Spleen (tissue), 11 donors: ENCODE results near the gene WASL. TPM values are rescaled to one million over a fixed set of nuclear protein-coding genes. Genes with fewer than 3 reads are reported as not detected.

Experiments
- DNase-seq: peaks from one replicate; pipeline ENCODE4 v3.0.0-alpha.2; 2020
- H3K27ac ChIP-seq, 8 donors: fragments of 200-600 bp; sonication (generic) in 7 of 8; 1 replicate in 4 of 8; 2 replicates in 4 of 8; pipeline versions ENCODE4 v1.5.0 to v1.8.0; 2016 to 2021; ENCODE audit warnings: inconsistent platforms in 4 of 8, mild to moderate bottlenecking in 4 of 8, moderate library complexity in 1 of 8
- H3K27me3 ChIP-seq, 7 donors: fragments of 200-600 bp; sonication (generic) in 6 of 7; replicated peaks in 1 of 7; 1 replicate in 4 of 7; 2 replicates in 3 of 7; pipeline versions ENCODE4 v1.5.0 to v1.8.0; 2016 to 2021; ENCODE audit warnings: inconsistent platforms in 3 of 7, mild to moderate bottlenecking in 1 of 7
- H3K36me3 ChIP-seq, 6 donors: fragments of 200-600 bp; sonication (generic) in 5 of 6; 1 replicate in 4 of 6; 2 replicates in 2 of 6; pipeline versions ENCODE4 v1.5.0 to v1.8.0; 2016 to 2021; ENCODE audit warnings: inconsistent platforms in 2 of 6
- H3K4me1 ChIP-seq, 6 donors: fragments of 200-600 bp; sonication (generic) in 5 of 6; 1 replicate in 3 of 6; 2 replicates in 3 of 6; pipeline versions ENCODE4 v1.5.0 to v1.8.0; 2016 to 2021; ENCODE audit warnings: inconsistent platforms in 3 of 6
- H3K4me3 ChIP-seq, 8 donors: fragments of 200-600 bp; sonication (generic) in 7 of 8; 1 replicate in 4 of 8; 2 replicates in 4 of 8; pipeline versions ENCODE4 v1.5.0 to v1.8.0; 2016 to 2021; ENCODE audit warnings: inconsistent platforms in 4 of 8, mild to moderate bottlenecking in 4 of 8, moderate library complexity in 2 of 8
- H3K9me3 ChIP-seq, 8 donors: fragments of 200-600 bp; sonication (generic) in 7 of 8; 1 replicate in 4 of 8; 2 replicates in 4 of 8; pipeline versions ENCODE4 v1.5.0 to v1.8.0; 2016 to 2021; ENCODE audit warnings: inconsistent platforms in 4 of 8
- POLR2A ChIP-seq, 3 donors: fragments of 450-650 bp; IDR thresholded peaks; one replicate each; pipeline ENCODE4 v1.5.1; 2017; ENCODE audit warnings: antibody characterized with exemption in 3 of 3, mild to moderate bottlenecking in 1 of 3
- POLR2AphosphoS5 ChIP-seq, 3 donors: sonication (generic); formaldehyde crosslinking; IDR thresholded peaks; one replicate each; pipeline ENCODE4 v1.5.1; 2017; ENCODE audit warnings: antibody characterized with exemption in 3 of 3
- WGBS, 5 donors: extraction: QIAGEN DNeasy Blood & Tissue Kit in 3 of 5; methylation state at CpG; one replicate each; pipeline versions ENCODE4 v1.1.5 to v1.1.7; 2013 to 2018; 5-methylcytosine and 5-hydroxymethylcytosine counted together
- intact Hi-C: fragments of 100-400 bp; cut with DNase I; formaldehyde crosslinking; loops from one replicate; pipeline ENCODE4 v1.15.0; 2023; ENCODE audit warnings: low total_unique reads
- polyA plus RNA-seq, 3 donors: library from polyadenylated mRNA; stranded (reverse); fragments of 200-250 nt; gene quantifications; one replicate each; pipeline ENCODE4 v1.2.1, GENCODE V29; 2013
- total RNA-seq, 7 donors: library from RNA; depleted of rRNA in 3 of 7; stranded (reverse); fragments of >200 nt in 3 of 7; fragmentation: NEBNext Ultra II Directional in 4 of 7; extraction: Animal tissue kit (Norgen Biotek cat#: 25700) in 4 of 7; gene quantifications; one replicate each; pipeline versions ENCODE4 v1.1.0 to v1.2.1, GENCODE V29; 2016 to 2021
- TF ChIP-seq, protein P1 (sequence below), 11 experiments: fragments of 200-600 bp in 7 of 11; fragments of 450-650 bp in 4 of 11; sonication (generic) in 4 of 11; IDR thresholded peaks in 8 of 11; conservative IDR thresholded peaks in 3 of 11; 1 replicate in 7 of 11; 2 replicates in 4 of 11; pipeline versions ENCODE4 v1.4.0 to v1.8.0; 2016 to 2021; ENCODE audit warnings: antibody characterized with exemption in 11 of 11, inconsistent platforms in 4 of 11, mild to moderate bottlenecking in 1 of 11
- donor health status: healthy with polysubstance abuse.
- donor health status: DM: no; HTN: no; CAD: no; lungs with moderate emphysema.
- donor health status: DM: no; HTN: no; CAD: no.
- donor health status: Bipolar disorder and iron deficiency.
- donor health status: healthy.
- donor health status: DM: no; HTN: no; CAD: no.
- donor health status: DM: yes; HTN: yes; CAD: no.

WASL gene
- total and polyA plus RNA-seq, 10 donors = 5.3 to 31.0 (median 26.3) TPM

DNA sequence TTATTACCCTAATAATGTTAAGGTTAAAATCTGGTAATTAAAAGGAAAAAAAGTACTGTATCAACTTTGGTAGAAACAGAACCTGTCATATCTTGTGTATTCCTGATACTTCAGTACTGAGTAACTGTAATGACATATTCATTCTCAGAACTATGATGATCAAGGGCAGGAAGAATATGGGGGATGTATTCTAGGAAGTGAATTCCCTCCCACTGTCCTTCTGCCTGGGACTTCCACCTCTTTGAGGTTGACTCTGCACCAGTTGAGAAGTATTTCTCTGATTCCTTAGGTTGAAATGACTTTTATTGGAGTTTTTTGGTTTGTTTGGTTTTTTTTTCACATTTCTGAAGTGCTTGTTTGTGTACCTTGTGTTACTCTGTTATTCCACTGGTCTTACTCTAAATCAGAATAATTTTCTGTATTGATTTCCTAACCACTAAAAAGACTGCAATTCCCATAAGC, 36.9 kb downstream of the WASL start:
- peaks cover 0 to 25% (median 15%) of the 10 kb centered on the region in 6 donors for H3K36me3 ChIP-seq
- no peak for DNase-seq
- TF ChIP-seq, protein P1, sequence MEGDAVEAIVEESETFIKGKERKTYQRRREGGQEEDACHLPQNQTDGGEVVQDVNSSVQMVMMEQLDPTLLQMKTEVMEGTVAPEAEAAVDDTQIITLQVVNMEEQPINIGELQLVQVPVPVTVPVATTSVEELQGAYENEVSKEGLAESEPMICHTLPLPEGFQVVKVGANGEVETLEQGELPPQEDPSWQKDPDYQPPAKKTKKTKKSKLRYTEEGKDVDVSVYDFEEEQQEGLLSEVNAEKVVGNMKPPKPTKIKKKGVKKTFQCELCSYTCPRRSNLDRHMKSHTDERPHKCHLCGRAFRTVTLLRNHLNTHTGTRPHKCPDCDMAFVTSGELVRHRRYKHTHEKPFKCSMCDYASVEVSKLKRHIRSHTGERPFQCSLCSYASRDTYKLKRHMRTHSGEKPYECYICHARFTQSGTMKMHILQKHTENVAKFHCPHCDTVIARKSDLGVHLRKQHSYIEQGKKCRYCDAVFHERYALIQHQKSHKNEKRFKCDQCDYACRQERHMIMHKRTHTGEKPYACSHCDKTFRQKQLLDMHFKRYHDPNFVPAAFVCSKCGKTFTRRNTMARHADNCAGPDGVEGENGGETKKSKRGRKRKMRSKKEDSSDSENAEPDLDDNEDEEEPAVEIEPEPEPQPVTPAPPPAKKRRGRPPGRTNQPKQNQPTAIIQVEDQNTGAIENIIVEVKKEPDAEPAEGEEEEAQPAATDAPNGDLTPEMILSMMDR (IDR thresholded peaks at IDR 0.05 in 8 of 11, conservative IDR thresholded peaks at IDR 0.05 in 3 of 11) = no peak
- TF ChIP-seq POLR2AphosphoS5 (IDR thresholded peaks at IDR 0.05) (no peak), POLR2A (IDR thresholded peaks at IDR 0.05) (no peak)
- no peak overlapping the region for H3K27ac ChIP-seq
- H3K4me3 ChIP-seq = no peak overlapping the region
- peaks cover 3 to 41% (median 23%) of the 10 kb centered on the region in 6 donors for H3K4me1 ChIP-seq
- intact Hi-C loops = no loop called here
- no peaks in the 10 kb centered on the region for H3K9me3 ChIP-seq
- no peaks in the 10 kb centered on the region for H3K27me3 ChIP-seq

DNA sequence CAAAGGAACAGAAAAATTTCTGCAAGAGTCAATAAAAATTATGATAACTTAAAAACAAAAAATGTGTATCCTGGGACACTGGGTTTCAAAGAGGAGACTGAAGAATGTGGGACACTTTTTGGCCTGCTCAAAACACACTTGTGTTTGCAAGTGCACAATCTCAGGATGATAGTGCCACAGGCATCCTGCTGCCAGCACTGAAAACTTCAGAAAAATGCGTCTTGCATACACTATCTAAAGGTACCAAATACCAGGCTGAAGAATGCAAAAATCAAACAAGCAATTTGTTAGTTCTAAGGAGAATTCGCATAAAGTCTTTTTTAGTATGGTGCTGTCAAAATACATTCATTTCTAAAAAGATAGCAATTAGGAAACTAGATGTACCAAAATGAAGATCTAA, 38.1 kb downstream of the WASL start:
- Histone ChIP-seq H3K4me3 (no peak overlapping the region), H3K27me3 (no peaks in the 10 kb centered on the region), H3K27ac (no peak overlapping the region), H3K9me3 (no peaks in the 10 kb centered on the region), H3K4me1 (peaks cover 3 to 41% (median 23%) of the 10 kb centered on the region in 6 donors), H3K36me3 (peaks cover 0 to 37% (median 20%) of the 10 kb centered on the region in 6 donors)
- no peak for TF ChIP-seq POLR2AphosphoS5 (IDR thresholded peaks at IDR 0.05)
- WGBS, 5 donors = 66 to 85% (median 82%) methylated on average over 2 of the region's 2 CpGs
- DNase-seq = no peak
- intact Hi-C loops = no loop called here

DNA sequence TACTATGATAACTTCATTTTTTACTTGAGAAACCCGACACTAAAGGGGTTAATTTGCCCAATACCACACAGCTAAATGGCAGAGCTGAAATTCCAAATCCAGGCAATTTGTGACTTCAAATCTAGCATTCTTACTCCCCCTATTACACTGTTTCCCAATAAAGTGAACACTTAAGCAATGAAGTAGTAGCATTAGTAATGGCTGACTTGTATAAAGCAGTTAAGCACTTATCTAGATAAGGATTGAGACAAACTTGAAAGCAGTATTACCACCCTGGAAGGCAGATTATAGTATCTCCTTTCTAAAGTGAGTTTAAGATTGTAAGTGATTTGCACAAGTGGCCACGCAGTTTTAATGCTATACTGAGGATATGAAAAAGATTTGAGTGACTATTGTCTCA, 39.3 kb downstream of the WASL start:
- Histone ChIP-seq H3K36me3 (peaks cover 0 to 46% (median 23%) of the 10 kb centered on the region in 6 donors), H3K4me3 (no peak overlapping the region), H3K27me3 (no peaks in the 10 kb centered on the region), H3K27ac (no peak overlapping the region), H3K9me3 (no peaks in the 10 kb centered on the region), H3K4me1 (peaks cover 3 to 41% (median 23%) of the 10 kb centered on the region in 6 donors)
- intact Hi-C loops = no loop called here
- no peak for DNase-seq
- 47 to 91% (median 66%) methylated on average over 2 of the region's 2 CpGs for WGBS, 5 donors
- no peak for TF ChIP-seq POLR2A (IDR thresholded peaks at IDR 0.05)
- TF ChIP-seq, protein P1 (IDR thresholded peaks at IDR 0.05 in 8 of 11, conservative IDR thresholded peaks at IDR 0.05 in 3 of 11) = no peak
- no peak for TF ChIP-seq POLR2AphosphoS5 (IDR thresholded peaks at IDR 0.05)

DNA sequence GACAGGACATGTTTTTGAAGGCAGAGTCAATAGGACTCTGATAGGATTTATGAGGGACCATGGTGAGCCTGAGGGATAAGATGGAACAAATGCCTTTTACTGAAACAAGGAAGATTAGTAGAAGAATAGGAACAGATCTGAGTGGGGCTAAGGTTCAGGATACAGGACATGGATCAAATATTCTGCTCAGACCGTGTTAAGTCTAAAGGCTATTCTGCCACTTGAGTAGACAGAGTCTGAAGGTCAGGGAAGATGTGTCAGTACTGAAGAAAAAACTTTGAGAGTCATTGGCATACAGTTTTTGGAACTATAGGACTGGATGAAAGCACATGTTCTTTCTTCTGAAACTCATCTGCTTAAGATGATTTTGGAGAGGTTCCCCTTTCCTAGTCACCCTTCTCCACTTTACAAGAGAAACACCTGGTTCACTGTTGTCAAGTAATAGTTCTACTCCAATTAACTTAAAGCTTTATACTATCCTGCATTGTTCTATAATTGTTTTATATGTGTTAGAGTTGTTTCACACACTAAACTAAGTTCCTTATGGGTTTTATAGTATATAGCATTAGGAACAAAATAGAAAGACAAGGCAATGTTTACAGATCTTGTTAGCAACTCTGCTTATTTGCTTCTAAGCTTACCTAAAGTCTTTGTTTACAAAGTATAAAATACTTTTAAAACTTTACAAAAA, 43.4 kb downstream of the WASL start:
- intact Hi-C loops = no loop called here
- DNase-seq = no peak
- no peak overlapping the region for H3K27ac ChIP-seq
- peaks cover 0 to 79% (median 28%) of the 10 kb centered on the region in 6 donors for H3K36me3 ChIP-seq
- no peaks in the 10 kb centered on the region for H3K9me3 ChIP-seq
- H3K4me1 ChIP-seq = peaks cover 0 to 9% (median under 1%) of the 10 kb centered on the region in 6 donors
- TF ChIP-seq, protein P1 (IDR thresholded peaks at IDR 0.05 in 8 of 11, conservative IDR thresholded peaks at IDR 0.05 in 3 of 11) = no peak
- TF ChIP-seq POLR2AphosphoS5 (IDR thresholded peaks at IDR 0.05) = no peak
- no peak for TF ChIP-seq POLR2A (IDR thresholded peaks at IDR 0.05)
- WGBS, 5 donors = 83 to 94% (median 90%) methylated on average over 1 of the region's 1 CpG
- H3K27me3 ChIP-seq = no peaks in the 10 kb centered on the region
- no peak overlapping the region for H3K4me3 ChIP-seq
